Breast epithelium (tissue), 3 donors: ENCODE measurements around the gene PIGV.

Source experiments
- CTCF ChIP-seq, 3 donors: fragments of 450-650 bp; IDR thresholded peaks; one replicate each; pipeline ENCODE4 v1.5.1; 2016 to 2017; ENCODE audit warnings: antibody characterized with exemption in 3 of 3, mild to moderate bottlenecking in 3 of 3, moderate library complexity in 3 of 3
- POLR2A ChIP-seq: fragments of 450-650 bp; IDR thresholded peaks from one replicate; pipeline ENCODE4 v1.6.1; 2016; ENCODE audit warnings: antibody characterized with exemption, mild to moderate bottlenecking, moderate library complexity

DNA sequence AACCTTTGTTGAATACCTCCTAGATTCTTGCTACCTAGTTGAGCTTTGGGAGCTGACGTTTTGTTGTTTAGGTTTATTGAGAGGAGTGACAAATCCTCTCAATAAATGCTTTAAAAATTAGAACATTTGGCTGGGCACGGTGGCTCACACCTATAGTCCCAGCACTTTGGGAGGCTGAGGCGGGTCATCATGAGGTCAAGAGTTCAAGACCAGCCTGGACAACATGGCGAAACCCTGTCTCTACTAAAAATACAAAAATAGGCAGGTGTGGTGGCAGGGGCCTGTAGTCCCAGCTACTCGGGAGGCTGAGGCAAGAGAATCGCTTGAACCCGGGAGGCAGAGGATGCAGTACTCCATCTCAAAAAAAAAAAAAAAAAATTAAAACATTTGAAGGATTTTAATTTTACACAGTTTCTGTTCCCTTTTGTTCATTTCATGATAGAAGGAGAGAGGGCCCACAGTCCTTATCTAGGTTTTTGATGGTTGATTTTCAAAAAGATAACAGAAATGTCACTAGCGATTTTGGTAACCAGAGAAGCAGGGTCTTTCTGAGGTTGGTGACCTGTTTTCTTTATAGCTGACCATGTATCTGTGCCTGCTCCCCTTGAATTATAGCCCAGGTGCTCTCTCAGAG lies 44.2 kb upstream of the PIGV start:
- TF ChIP-seq CTCF (IDR thresholded peaks at IDR 0.05): no peak
- no peak for TF ChIP-seq POLR2A
